ENCODE results near the gene HOATZ. TPM values are rescaled to one million over a fixed set of nuclear protein-coding genes. Genes with fewer than 3 reads are reported as not detected.
A peak's percentile ranks its signal among the peaks of the same experiment; 100 is the strongest.

The HOATZ gene
- not detected in 2 replicates for total RNA-seq (2014; rRNA removed; shearing (Covaris generic))
- not detected in 2 replicates for total RNA-seq (2022)
- Bru-seq, nascent RNA = not detected
- not detected for BruChase-seq, experiment 1, labeled RNA remaining after a 6-hour chase
- not detected for BruChase-seq, experiment 2, labeled RNA remaining after a 2-hour chase
- long read RNA-seq = 0 reads

DNA sequence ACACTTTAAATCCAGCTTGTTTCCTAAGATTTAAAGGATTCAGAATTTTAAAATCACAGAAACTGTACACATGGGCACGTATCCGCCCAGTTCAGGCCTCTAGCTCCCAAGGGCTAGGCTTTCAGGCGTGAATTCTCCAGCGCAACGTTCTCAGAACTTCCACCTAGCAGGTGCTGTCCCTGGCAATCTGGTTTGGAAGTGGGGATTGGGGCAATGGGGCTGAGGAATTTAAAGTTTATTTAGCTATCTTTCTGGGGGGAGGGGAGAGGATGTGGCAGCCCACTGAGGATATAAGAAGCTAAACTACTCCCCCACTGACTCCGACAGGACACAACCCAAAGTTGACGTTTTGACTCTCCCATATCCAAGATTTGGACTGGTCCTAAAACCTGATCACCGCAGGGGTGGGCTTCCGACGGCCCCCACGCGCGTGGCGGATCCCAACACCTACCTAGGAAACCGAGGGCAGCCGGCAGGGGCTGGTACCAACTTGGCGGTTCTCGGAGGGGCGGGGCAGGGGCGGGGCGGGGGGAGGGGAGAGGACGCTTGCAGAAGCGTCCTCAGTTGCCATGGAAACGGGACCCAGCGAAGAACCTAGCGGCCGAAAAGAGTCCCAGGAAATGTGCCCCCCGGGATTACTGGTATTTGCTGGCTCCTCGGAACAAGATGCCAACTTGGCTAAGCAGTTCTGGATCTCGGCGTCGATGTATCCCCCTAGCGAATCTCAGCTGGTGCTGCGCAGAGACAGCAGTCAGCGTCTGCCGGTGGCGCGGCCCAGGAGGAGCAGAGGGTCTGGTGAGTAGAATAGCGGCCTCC, at the start of gene HOATZ:
TSS of gene HOATZ (plus strand) at position 563 of the 816 bp plus-strand sequence. CDS start at position 570, 7 bp downstream.
- POLR2A ChIA-PET = interaction anchor here (0.6 kb wide), 1 partner anchor 358 kb away, joined by 4 read pairs; no protein-coding TSS in a partner anchor
- no peaks in the 10 kb centered on the region for H3K36me3 ChIP-seq (ENCODE audit: insufficient read depth, low read length)
- no peak within 1 kb of the TSS for H3K4me3 ChIP-seq (ENCODE audit: low read depth, low read length, poor library complexity, severe bottlenecking)
- peak within 1 kb of the TSS; percentile 45; the same call in 1 of the 2 replicates for H3K4me2 ChIP-seq (ENCODE audit: low read length)
- no peak within 1 kb of the TSS for H2AFZ ChIP-seq (ENCODE audit: low read length)
- H3K79me2 ChIP-seq (ENCODE audit: insufficient read depth, low read depth, low read length) = no peaks in the 10 kb centered on the region
- no TSS peak for BruUV-seq (replicated peaks)
- TF ChIP-seq EZH2phosphoT487 (IDR thresholded peaks at IDR 0.05; ENCODE audit: borderline replicate concordance, low read depth, low read length) = no peak
- TF ChIP-seq, protein P1, sequence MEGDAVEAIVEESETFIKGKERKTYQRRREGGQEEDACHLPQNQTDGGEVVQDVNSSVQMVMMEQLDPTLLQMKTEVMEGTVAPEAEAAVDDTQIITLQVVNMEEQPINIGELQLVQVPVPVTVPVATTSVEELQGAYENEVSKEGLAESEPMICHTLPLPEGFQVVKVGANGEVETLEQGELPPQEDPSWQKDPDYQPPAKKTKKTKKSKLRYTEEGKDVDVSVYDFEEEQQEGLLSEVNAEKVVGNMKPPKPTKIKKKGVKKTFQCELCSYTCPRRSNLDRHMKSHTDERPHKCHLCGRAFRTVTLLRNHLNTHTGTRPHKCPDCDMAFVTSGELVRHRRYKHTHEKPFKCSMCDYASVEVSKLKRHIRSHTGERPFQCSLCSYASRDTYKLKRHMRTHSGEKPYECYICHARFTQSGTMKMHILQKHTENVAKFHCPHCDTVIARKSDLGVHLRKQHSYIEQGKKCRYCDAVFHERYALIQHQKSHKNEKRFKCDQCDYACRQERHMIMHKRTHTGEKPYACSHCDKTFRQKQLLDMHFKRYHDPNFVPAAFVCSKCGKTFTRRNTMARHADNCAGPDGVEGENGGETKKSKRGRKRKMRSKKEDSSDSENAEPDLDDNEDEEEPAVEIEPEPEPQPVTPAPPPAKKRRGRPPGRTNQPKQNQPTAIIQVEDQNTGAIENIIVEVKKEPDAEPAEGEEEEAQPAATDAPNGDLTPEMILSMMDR (conservative IDR thresholded peaks at IDR 0.05; ENCODE audit: low read length) = no peak
- no peak for DNase-seq (ENCODE audit: low spot score)
- H3K27ac ChIP-seq (ENCODE audit: low read depth, low read length, poor library complexity, severe bottlenecking) = no peak within 1 kb of the TSS
- H3K4me1 ChIP-seq (ENCODE audit: insufficient read depth, low read length, poor library complexity, severe bottlenecking) = no peaks in the 10 kb centered on the region
- CTCF ChIA-PET (ENCODE audit: unreplicated experiment) = no interaction called here
- intact Hi-C loops (cut with micrococcal nuclease; ENCODE audit: unreplicated experiment) = no loop called here
- H3K9me3 ChIP-seq (ENCODE audit: low read length) = no peaks in the 10 kb centered on the region
- no peaks in the 10 kb centered on the region; the same call in 1 of the 2 replicates for H4K20me1 ChIP-seq (ENCODE audit: insufficient read depth, low read length)
- no peaks in the 10 kb centered on the region for H3K9me2 ChIP-seq (ENCODE audit: insufficient read depth, low read length)

DNA sequence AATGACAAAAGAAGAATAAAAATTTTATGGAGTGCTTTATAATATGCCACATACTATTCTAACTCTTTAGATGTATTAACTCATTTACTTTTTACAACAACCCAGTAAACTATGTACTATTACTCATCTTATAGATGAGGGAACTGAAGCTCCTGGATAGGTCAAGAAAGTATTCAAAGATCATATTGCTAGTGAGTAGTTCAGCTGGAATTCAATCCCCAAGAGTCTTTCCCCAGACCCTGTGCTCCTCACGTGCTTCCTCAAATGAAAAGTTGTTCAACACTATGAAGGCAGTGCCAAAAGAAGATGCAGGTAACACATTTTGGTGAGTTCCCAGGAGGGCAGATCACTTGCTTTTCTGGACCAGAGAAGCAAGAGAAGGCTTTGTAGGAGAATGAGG, 49.2 kb upstream of the HOATZ start:
- H3K27ac ChIP-seq (ENCODE audit: low read depth, low read length, poor library complexity, severe bottlenecking) = no peak overlapping the region
- no peaks in the 10 kb centered on the region for H3K4me1 ChIP-seq (ENCODE audit: insufficient read depth, low read length, poor library complexity, severe bottlenecking)
- H3K36me3 ChIP-seq (ENCODE audit: insufficient read depth, low read length) = no peaks in the 10 kb centered on the region
- ChIA-PET CTCF (ENCODE audit: unreplicated experiment) (interaction anchor here (0.5 kb wide), 1 partner anchor 11 kb away, joined by 3 read pairs; no protein-coding TSS in a partner anchor), POLR2A (interaction anchor here (1.1 to 1.3 kb wide), 2 partner anchors 9 to 68 kb away, joined by 3 read pairs; no protein-coding TSS in a partner anchor)
- no peak for DNase-seq (ENCODE audit: low spot score)
- no peak overlapping the region for H3K4me2 ChIP-seq (ENCODE audit: low read length)
- TF ChIP-seq, protein P1 (conservative IDR thresholded peaks at IDR 0.05; ENCODE audit: low read length) = no peak
- TF ChIP-seq EZH2phosphoT487 (IDR thresholded peaks at IDR 0.05; ENCODE audit: borderline replicate concordance, low read depth, low read length) = no peak
- no peaks in the 10 kb centered on the region for H3K79me2 ChIP-seq (ENCODE audit: insufficient read depth, low read depth, low read length)
- BruUV-seq (replicated peaks) = no TSS peak
- intact Hi-C loops (cut with micrococcal nuclease; ENCODE audit: unreplicated experiment) = no loop called here
- H3K9me3 ChIP-seq (ENCODE audit: low read length) = no peaks in the 10 kb centered on the region
- H3K4me3 ChIP-seq (ENCODE audit: low read depth, low read length, poor library complexity, severe bottlenecking) = no peak overlapping the region
- no peaks in the 10 kb centered on the region for H3K9me2 ChIP-seq (ENCODE audit: insufficient read depth, low read length)
- no peaks in the 10 kb centered on the region for H4K20me1 ChIP-seq (ENCODE audit: insufficient read depth, low read length)
- H2AFZ ChIP-seq (ENCODE audit: low read length) = no peak overlapping the region

Data from OCI-LY7 (cell line).